ENCODE data around the gene CCDC150.

GRCh38 chr2:196659844-196660243 is 20.3 kb downstream of the CCDC150 start:
- TF ChIP-seq POLR2AphosphoS5 (IDR thresholded peaks at IDR 0.05; ENCODE audit: low read depth, low read length) (no peak), POU2F2 (IDR thresholded peaks at IDR 0.05; ENCODE audit: low read depth, low read length) (no peak), POLR2A (IDR thresholded peaks at IDR 0.05; ENCODE audit: low read depth, low read length) (no peak), TAF1 (IDR thresholded peaks at IDR 0.05; ENCODE audit: low read depth, low read length) (no peak)
